H9 (cell line): Measurements from ENCODE around the gene BABAM1. TPM values are rescaled to one million over a fixed set of nuclear protein-coding genes. Genes with fewer than 3 reads are reported as not detected.

Experiments
- DNase-seq: peaks from one replicate; pipeline ENCODE4 v3.0.0-alpha.2; 2017
- H2AFZ ChIP-seq: one replicate; pipeline ENCODE4 v1.6.1; 2013; ENCODE audit warnings: mild to moderate bottlenecking, low read length, control low read depth, moderate library complexity
- H2AK5ac ChIP-seq: 2 replicates; pipeline ENCODE4 v1.6.1; 2013; ENCODE audit warnings: low read length, control low read depth, mixed read lengths; ENCODE audit not compliant: insufficient read length
- H2BK120ac ChIP-seq: one replicate; pipeline ENCODE4 v1.6.1; 2013; ENCODE audit warnings: low read depth, mild to moderate bottlenecking, low read length, control low read depth, inconsistent platforms; ENCODE audit not compliant: poor library complexity, severe bottlenecking
- H2BK12ac ChIP-seq: 2 replicates; pipeline ENCODE4 v1.6.1; 2013; ENCODE audit warnings: low read length, control low read depth, mixed read lengths, low read depth; ENCODE audit not compliant: insufficient read length
- H2BK15ac ChIP-seq: 2 replicates; pipeline ENCODE4 v1.6.1; 2013; ENCODE audit warnings: low read depth, low read length, control low read depth
- H2BK20ac ChIP-seq: one replicate; pipeline ENCODE4 v1.6.1; 2013; ENCODE audit warnings: low read depth, mild to moderate bottlenecking, low read length, control low read depth, inconsistent platforms; ENCODE audit not compliant: poor library complexity, severe bottlenecking
- H2BK5ac ChIP-seq: 2 replicates; pipeline ENCODE4 v1.6.1; 2013; ENCODE audit warnings: low read length, control low read depth, mixed read lengths; ENCODE audit not compliant: insufficient read length
- H3K14ac ChIP-seq: 2 replicates; pipeline ENCODE4 v1.6.1; 2013; ENCODE audit warnings: low read length, control low read depth; ENCODE audit not compliant: insufficient read depth
- H3K18ac ChIP-seq: 2 replicates; pipeline ENCODE4 v1.6.1; 2013; ENCODE audit warnings: low read depth, mild to moderate bottlenecking, mixed read lengths, low read length, control low read depth; ENCODE audit not compliant: insufficient read length
- H3K23ac ChIP-seq: 2 replicates; pipeline ENCODE4 v1.6.1; 2013; ENCODE audit warnings: low read length, control low read depth, mixed read lengths, low read depth; ENCODE audit not compliant: insufficient read length
- H3K23me2 ChIP-seq: 2 replicates; pipeline ENCODE4 v1.6.1; 2013; ENCODE audit warnings: low read depth, mild to moderate bottlenecking, mixed read lengths, low read length, control low read depth; ENCODE audit not compliant: insufficient read length, poor library complexity, severe bottlenecking
- H3K27ac ChIP-seq: 2 replicates; pipeline ENCODE4 v1.5.1; 2013; ENCODE audit warnings: low read length, control low read depth, mixed read lengths, low read depth; ENCODE audit not compliant: insufficient read length
- H3K27me3 ChIP-seq: 2 replicates; pipeline ENCODE4 v1.6.1; 2013; ENCODE audit warnings: low read length, control low read depth, inconsistent platforms; ENCODE audit not compliant: insufficient read depth
- H3K4ac ChIP-seq: 2 replicates; pipeline ENCODE4 v1.6.1; 2013; ENCODE audit warnings: low read depth, mild to moderate bottlenecking, control low read depth, inconsistent platforms, low read length, moderate library complexity
- H3K4me1 ChIP-seq: 2 replicates; pipeline ENCODE4 v1.6.1; 2013; ENCODE audit warnings: low read length, control low read depth, inconsistent platforms; ENCODE audit not compliant: insufficient read depth
- H3K4me2 ChIP-seq: 2 replicates; pipeline ENCODE4 v1.6.1; 2013; ENCODE audit warnings: low read length, control low read depth, mixed read lengths; ENCODE audit not compliant: insufficient read length, insufficient read depth
- H3K56ac ChIP-seq: 2 replicates; pipeline ENCODE4 v1.6.1; 2013; ENCODE audit warnings: low read depth, mild to moderate bottlenecking, mixed read lengths, low read length, control low read depth; ENCODE audit not compliant: insufficient read length
- H3K79me1 ChIP-seq: 2 replicates; pipeline ENCODE4 v1.6.1; 2013; ENCODE audit warnings: low read depth, mild to moderate bottlenecking, moderate library complexity, low read length, control low read depth, inconsistent platforms; ENCODE audit not compliant: insufficient read depth, poor library complexity, severe bottlenecking
- H3K79me2 ChIP-seq: 2 replicates; pipeline ENCODE4 v1.6.1; 2013; ENCODE audit warnings: low read length, control low read depth, inconsistent platforms; ENCODE audit not compliant: insufficient read depth
- H3K9ac ChIP-seq: 2 replicates; pipeline ENCODE4 v1.6.1; 2013; ENCODE audit warnings: low read length, control low read depth, mixed read lengths; ENCODE audit not compliant: insufficient read length; ENCODE audit errors: extremely low read depth
- H3K9me3 ChIP-seq: one replicate; pipeline ENCODE4 v1.6.1; 2013; ENCODE audit warnings: low read depth, low read length, inconsistent platforms; ENCODE audit not compliant: control insufficient read depth
- H3T11ph ChIP-seq: one replicate; pipeline ENCODE4 v1.6.1; 2013; ENCODE audit warnings: mild to moderate bottlenecking, low read length, control low read depth, inconsistent platforms
- H4K20me1 ChIP-seq: one replicate; pipeline ENCODE4 v1.6.1; 2013; ENCODE audit not compliant: control insufficient read depth, insufficient read length, insufficient read depth
- H4K5ac ChIP-seq: 2 replicates; pipeline ENCODE4 v1.6.1; 2013; ENCODE audit warnings: low read depth, mild to moderate bottlenecking, mixed read lengths, low read length, control low read depth; ENCODE audit not compliant: insufficient read length
- H4K8ac ChIP-seq: replicated peaks from 2 replicates; pipeline ENCODE4 v1.6.1; 2013; ENCODE audit warnings: low read length, control low read depth, mixed read lengths, low read depth; ENCODE audit not compliant: insufficient read length
- H4K91ac ChIP-seq: 2 replicates; pipeline ENCODE4 v1.6.1; 2013; ENCODE audit warnings: low read depth, mild to moderate bottlenecking, moderate library complexity, mixed read lengths, low read length, control low read depth; ENCODE audit not compliant: insufficient read length
- H3K27ac Mint-ChIP-seq, 3 experiments: 2 replicates in 2 of 3; 3 replicates in 1 of 3; pipeline ENCODE4 v1.8.0; 2020 to 2021; ENCODE audit warnings: mixed read lengths in 3 of 3, mild to moderate bottlenecking in 1 of 3, moderate library complexity in 1 of 3
- H3K27me3 Mint-ChIP-seq: 2 replicates; pipeline ENCODE4 v1.8.0; 2021; ENCODE audit warnings: low read depth, mild to moderate bottlenecking, moderate library complexity, mixed read lengths
- H3K36me3 Mint-ChIP-seq, 3 experiments: 2 replicates in 2 of 3; 3 replicates in 1 of 3; pipeline ENCODE4 v1.8.0; 2020 to 2021; ENCODE audit warnings: low read depth in 3 of 3, mixed read lengths in 3 of 3; ENCODE audit not compliant: insufficient read depth in 1 of 3
- H3K4me1 Mint-ChIP-seq, 2 experiments: 2 replicates each; pipeline ENCODE4 v1.8.0; 2020; ENCODE audit warnings: mixed read lengths in 2 of 2
- H3K4me3 Mint-ChIP-seq, 2 experiments: 2 replicates in 1 of 2; 3 replicates in 1 of 2; pipeline ENCODE4 v1.8.0; 2020 to 2021; ENCODE audit warnings: mild to moderate bottlenecking in 2 of 2, mixed read lengths in 2 of 2, moderate library complexity in 1 of 2
- H3K9me3 Mint-ChIP-seq, 2 experiments: 2 replicates in 1 of 2; 3 replicates in 1 of 2; pipeline ENCODE4 v1.8.0; 2020; ENCODE audit warnings: mild to moderate bottlenecking in 2 of 2, mixed read lengths in 2 of 2, moderate library complexity in 1 of 2
- CTCF ChIP-seq: fragments of 200-600 bp; sonication (generic); conservative IDR thresholded peaks from 3 replicates; pipeline ENCODE4 v1.8.0; 2021; ENCODE audit warnings: antibody characterized with exemption, mild to moderate bottlenecking
- WGBS: extraction: QIAGEN DNeasy Blood & Tissue Kit; methylation state at CpG from one replicate; pipeline ENCODE4 v1.1.7; 2013; ENCODE audit warnings: missing lambda C conversion rate, low lambda C conversion rate, mixed read lengths; ENCODE audit not compliant: insufficient read length; ENCODE audit errors: extremely low coverage; 5-methylcytosine and 5-hydroxymethylcytosine counted together
- total RNA-seq: library from RNA; stranded (reverse); gene quantifications from 2 replicates; pipeline ENCODE4 v1.2.1, GENCODE V29; 2021

BABAM1 gene
- total RNA-seq, 1 experiment from 2014 or later, result 130 TPM

DNA sequence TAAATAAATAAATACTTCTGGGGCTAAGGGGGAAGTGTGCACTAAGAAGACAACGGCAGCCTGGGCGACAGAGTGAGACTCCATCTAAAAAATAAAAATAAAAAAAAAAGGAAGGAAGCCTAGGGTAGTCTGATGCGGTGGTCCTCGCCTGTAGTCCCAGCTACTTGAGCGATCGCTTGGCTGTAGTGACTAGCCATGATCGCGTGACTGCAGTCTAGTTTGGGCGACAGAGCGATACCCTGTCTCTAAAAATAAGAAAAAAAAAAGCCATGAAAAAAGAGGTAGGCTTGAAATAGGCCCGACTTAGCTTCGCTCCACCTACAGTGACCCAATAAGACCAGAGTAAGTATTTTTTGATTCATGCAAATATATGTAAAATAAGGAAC lies 661 bp upstream of the BABAM1 start:
- no peak overlapping the region for H3K14ac ChIP-seq
- no peak overlapping the region for H2BK15ac ChIP-seq
- H3K23ac ChIP-seq, result no peak overlapping the region
- H3K4me3 Mint-ChIP-seq, result peak overlapping the region; percentile 94 to 96
- H4K20me1 ChIP-seq, result no peaks in the 10 kb centered on the region
- peaks cover 5% of the 10 kb centered on the region for H3K23me2 ChIP-seq
- H4K91ac ChIP-seq, result no peak overlapping the region
- H2AK5ac ChIP-seq, result no peak overlapping the region
- no peaks in the 10 kb centered on the region for H3K79me2 ChIP-seq
- H4K5ac ChIP-seq, result no peak overlapping the region
- H3K4me2 ChIP-seq, result no peak overlapping the region
- no peak overlapping the region for H4K8ac ChIP-seq
- H3K9me3 Mint-ChIP-seq, result no peaks in the 10 kb centered on the region; a peak in 1 of 5 replicates
- peaks cover 15 to 27% of the 10 kb centered on the region in 2 experiments for H3K4me1 Mint-ChIP-seq
- H3K9ac ChIP-seq, result no peak overlapping the region
- DNase-seq, result no peak
- no CpG with 5 or more reads among the region's 12 CpGs for WGBS
- H2AFZ ChIP-seq, result no peak overlapping the region
- peak overlapping the region; percentile 63 to 93 (median 65); a peak in 5 of 7 replicates for H3K27ac Mint-ChIP-seq
- H3K79me1 ChIP-seq, result peaks cover 10% of the 10 kb centered on the region
- no peak overlapping the region for H2BK120ac ChIP-seq
- H2BK20ac ChIP-seq, result no peak overlapping the region
- H3K18ac ChIP-seq, result no peak overlapping the region
- no peak for TF ChIP-seq CTCF
- H3K9me3 ChIP-seq, result no peaks in the 10 kb centered on the region
- H3K27ac ChIP-seq, result no peak overlapping the region
- H3K4ac ChIP-seq, result no peak overlapping the region
- H3K27me3 Mint-ChIP-seq, result peaks cover 1% of the 10 kb centered on the region
- H3K27me3 ChIP-seq, result no peaks in the 10 kb centered on the region
- no peak overlapping the region for H3K56ac ChIP-seq
- H3K36me3 Mint-ChIP-seq, result peaks cover 11 to 24% (median 22%) of the 10 kb centered on the region in 3 experiments
- no peak overlapping the region for H2BK5ac ChIP-seq
- H3K4me1 ChIP-seq, result peaks cover 4% of the 10 kb centered on the region; the same call in 1 of the 2 replicates
- no peak overlapping the region for H2BK12ac ChIP-seq
- H3T11ph ChIP-seq, result no peak overlapping the region
